ENCODE measurements around the gene RASEF.

DNA sequence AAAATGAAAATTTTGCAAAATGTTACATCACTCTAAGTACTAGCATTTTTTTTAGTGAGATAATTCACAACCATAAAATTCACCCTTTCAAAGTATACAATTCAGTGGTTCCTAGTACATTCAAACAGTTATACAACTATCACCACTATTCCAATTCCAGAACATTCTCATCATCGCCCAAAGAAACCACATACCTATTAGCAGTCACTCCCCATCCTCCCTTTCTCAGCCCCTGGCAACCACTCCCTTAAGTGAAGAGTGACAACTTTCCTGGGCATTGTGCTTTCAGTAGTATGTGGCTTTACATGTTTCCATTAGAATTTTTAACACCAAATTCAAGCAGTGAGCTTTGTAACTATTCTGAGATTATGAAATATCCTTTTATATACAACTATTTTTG lies 81.4 kb downstream of the RASEF start:
- no peak for TF ChIP-seq POLR2AphosphoS5 (IDR thresholded peaks at IDR 0.05)
- no peak for TF ChIP-seq POLR2A (IDR thresholded peaks at IDR 0.05)
- TF ChIP-seq, protein P1, sequence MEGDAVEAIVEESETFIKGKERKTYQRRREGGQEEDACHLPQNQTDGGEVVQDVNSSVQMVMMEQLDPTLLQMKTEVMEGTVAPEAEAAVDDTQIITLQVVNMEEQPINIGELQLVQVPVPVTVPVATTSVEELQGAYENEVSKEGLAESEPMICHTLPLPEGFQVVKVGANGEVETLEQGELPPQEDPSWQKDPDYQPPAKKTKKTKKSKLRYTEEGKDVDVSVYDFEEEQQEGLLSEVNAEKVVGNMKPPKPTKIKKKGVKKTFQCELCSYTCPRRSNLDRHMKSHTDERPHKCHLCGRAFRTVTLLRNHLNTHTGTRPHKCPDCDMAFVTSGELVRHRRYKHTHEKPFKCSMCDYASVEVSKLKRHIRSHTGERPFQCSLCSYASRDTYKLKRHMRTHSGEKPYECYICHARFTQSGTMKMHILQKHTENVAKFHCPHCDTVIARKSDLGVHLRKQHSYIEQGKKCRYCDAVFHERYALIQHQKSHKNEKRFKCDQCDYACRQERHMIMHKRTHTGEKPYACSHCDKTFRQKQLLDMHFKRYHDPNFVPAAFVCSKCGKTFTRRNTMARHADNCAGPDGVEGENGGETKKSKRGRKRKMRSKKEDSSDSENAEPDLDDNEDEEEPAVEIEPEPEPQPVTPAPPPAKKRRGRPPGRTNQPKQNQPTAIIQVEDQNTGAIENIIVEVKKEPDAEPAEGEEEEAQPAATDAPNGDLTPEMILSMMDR (IDR thresholded peaks at IDR 0.05) = no peak

All from gastroesophageal sphincter (tissue), 3 donors.